ENCODE measurements around the gene SLC16A10.
A peak's percentile ranks its signal among the peaks of the same experiment; 100 is the strongest.

GRCh38 chr6:111259089-111259831 lies 172.0 kb downstream of the SLC16A10 start:
- peak; percentile 81 for TF ChIP-seq CTCF (IDR thresholded peaks at IDR 0.05; ENCODE audit: low read depth, low read length)
- TF ChIP-seq EZH2phosphoT487 (IDR thresholded peaks at IDR 0.05; ENCODE audit: low read depth), result no peak
